Fibroblast of villous mesenchyme (primary cell): ENCODE results near the gene FKBP14. TPM values are rescaled to one million over a fixed set of nuclear protein-coding genes. Genes with fewer than 3 reads are reported as not detected.

ENCODE experiments used
- DNase-seq: peaks from one replicate; pipeline ENCODE4 v3.0.0-alpha.2; 2010; ENCODE audit warnings: low read depth
- H3K4me3 ChIP-seq: 2 replicates; pipeline ENCODE4 v1.5.1; 2011; ENCODE audit warnings: low read depth, mild to moderate bottlenecking, low read length
- total RNA-seq: library from RNA; depleted of rRNA; stranded (reverse); fragments of >200 nt; gene quantifications from 2 replicates; pipeline ENCODE4 v1.2.3, GENCODE V29; 2012
- TF ChIP-seq, protein P1 (sequence below): IDR thresholded peaks from 2 replicates; pipeline ENCODE4 v1.5.1; 2012; ENCODE audit warnings: low read depth, mild to moderate bottlenecking, low read length; ENCODE audit not compliant: insufficient read depth

Gene FKBP14
- 47.0 and 66.9 TPM in 2 replicates for total RNA-seq

DNA sequence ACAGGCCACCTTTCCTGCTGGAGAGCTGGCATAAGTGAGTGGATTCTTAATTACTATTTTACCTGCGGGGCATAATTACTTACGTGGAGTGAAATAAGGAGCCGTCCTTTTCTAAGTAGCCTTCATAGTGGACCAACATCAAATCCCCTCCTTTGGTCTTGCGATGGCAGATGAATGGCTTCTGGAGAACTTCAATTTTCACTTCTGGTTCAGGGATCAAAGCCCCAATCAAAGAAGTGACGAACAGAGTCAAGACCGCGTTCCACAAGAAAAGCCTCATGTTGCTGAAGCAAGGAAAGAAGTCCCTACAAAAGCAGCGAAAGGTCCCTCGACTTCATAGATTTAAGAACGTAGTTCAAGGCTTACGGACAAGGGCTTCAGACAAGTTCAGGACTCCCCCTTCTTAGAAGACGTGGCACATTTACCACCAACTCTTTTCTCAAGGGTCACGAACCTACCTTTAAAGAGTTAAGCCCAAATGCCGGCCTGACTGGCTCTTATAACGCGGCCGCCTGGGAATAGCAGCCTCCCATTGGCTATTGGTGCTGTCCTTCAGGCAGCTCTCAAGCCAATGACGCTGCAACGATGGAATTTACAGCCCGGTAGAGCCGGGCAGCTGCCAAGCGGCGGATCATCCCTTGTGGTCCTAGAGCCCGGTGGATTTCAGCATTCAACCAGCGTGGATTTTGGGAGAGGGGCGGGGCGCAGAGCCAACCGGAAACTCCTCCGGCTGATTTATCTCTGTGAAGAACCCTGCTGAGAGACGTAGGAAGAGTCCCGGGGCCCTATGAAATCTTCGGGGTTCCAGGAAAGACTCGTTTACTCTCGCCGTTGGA, at the start of gene FKBP14:
FKBP14 (minus strand) TSS at position 474 of the 836 bp plus-strand sequence; CDS start at position 280, 194 bp downstream.
- TF ChIP-seq, protein P1, sequence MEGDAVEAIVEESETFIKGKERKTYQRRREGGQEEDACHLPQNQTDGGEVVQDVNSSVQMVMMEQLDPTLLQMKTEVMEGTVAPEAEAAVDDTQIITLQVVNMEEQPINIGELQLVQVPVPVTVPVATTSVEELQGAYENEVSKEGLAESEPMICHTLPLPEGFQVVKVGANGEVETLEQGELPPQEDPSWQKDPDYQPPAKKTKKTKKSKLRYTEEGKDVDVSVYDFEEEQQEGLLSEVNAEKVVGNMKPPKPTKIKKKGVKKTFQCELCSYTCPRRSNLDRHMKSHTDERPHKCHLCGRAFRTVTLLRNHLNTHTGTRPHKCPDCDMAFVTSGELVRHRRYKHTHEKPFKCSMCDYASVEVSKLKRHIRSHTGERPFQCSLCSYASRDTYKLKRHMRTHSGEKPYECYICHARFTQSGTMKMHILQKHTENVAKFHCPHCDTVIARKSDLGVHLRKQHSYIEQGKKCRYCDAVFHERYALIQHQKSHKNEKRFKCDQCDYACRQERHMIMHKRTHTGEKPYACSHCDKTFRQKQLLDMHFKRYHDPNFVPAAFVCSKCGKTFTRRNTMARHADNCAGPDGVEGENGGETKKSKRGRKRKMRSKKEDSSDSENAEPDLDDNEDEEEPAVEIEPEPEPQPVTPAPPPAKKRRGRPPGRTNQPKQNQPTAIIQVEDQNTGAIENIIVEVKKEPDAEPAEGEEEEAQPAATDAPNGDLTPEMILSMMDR, result no peak
- H3K4me3 ChIP-seq, result peak within 1 kb of the TSS; percentile 81
- DNase-seq, result peak; percentile 100

- H3K4me3 ChIP-seq, result no peak overlapping the region
- peak; percentile 49 for DNase-seq
- TF ChIP-seq, protein P1, result peak; percentile 44
Observed at GRCh38 chr7:30074422-30075030, 48.0 kb upstream of the FKBP14 start.

DNA sequence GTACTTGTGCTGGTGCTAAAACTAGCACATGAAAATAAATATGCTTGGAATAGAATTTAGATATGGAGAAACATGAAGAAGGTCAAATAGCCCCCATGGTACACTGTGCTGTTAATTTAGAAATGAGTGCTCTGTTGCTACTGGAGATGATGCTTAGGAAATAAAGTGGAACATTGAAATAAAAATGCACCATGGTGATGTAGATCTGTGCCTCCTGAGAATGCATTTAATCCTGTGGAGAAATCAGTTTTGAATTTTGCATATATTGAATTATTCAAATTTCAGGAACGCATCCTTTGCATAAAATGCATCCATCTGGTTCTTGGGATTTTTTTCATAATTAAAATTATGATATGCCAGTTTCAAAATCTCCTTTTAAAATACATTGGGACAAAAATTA, 46.2 kb upstream of the FKBP14 start:
- no peak overlapping the region for H3K4me3 ChIP-seq
- no peak for DNase-seq
- TF ChIP-seq, protein P1, result no peak

- no peak for DNase-seq
- H3K4me3 ChIP-seq, result no peak overlapping the region
- TF ChIP-seq, protein P1, result no peak
Observed at GRCh38 chr7:30070052-30070451, 43.5 kb upstream of the FKBP14 start.

GRCh38 chr7:30069096-30069867, 42.8 kb upstream of the FKBP14 start:
- TF ChIP-seq, protein P1, result no peak
- no peak for DNase-seq
- H3K4me3 ChIP-seq, result no peak overlapping the region

DNA sequence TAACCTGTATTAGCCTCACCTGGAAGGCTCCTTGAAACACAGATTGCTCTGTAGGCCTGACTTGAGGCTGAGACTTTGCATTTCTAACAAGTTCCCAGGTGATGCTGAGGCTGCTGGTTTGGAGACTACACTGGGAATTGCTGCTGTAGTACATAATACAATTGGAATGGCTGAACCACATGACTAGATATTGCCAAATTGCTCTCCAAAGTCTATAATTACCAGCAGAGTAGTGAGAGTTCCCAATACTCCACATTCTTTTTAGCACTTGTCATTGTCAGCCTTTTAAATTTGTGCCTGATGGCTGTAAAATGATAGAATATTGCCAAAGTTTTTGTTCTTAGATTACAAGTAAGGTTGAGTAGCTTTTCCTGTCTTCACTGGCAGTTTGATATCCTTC, 41.6 kb upstream of the FKBP14 start:
- DNase-seq, result peak; percentile 84
- TF ChIP-seq, protein P1, result no peak
- H3K4me3 ChIP-seq, result no peak overlapping the region
